ENCODE data around the gene SMC2. TPM values are rescaled to one million over a fixed set of nuclear protein-coding genes. Genes with fewer than 3 reads are reported as not detected.

The SMC2 gene
- total and polyA plus RNA-seq, 9 of the 15 experiments (the other 6 are each of a cell fraction or from before 2014, with no cell fraction given): 18.0 to 54.0 (median 32.9) TPM

DNA sequence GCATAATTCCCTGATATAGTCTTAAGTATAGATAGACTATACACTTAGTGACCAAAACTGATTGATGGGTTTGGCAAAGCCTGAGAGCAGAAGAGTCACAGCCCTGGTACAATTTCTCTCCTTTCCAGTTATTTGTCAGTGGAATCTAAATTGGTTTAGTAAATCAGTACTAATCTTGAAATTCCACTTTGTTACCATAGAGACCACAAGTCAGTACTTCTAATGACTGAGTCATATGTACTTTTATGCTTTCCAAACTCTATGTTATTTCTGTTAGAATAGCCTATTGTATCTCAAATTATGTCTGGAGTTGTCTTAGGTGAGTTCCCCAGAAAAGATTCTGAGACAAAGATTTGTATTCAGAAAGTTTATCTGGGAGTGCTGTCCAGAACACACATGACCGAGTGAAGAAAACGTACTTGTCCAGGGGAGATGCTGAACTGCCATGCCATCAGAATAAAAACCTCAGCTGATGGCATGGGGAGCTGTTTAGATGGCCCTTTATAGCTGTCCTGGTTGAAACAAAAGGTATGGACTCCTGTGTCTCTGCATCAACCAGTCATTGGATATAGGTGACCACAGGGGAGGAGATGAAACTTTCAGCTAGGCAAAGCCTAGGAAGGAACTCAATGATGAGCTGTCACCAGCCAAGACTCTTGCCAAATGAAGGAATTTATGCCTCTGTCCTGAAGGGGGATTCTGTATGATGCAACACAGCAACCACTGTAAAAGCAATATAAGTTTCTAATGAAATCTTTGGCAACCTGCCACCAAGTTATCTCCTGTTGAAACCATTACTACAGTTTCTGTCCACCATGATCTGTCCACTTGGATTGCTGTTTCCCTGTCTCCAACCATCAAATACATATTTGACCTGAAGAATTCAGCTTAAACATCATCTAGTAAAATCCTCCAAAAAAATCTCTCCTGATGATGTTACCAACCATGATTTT, 18.0 kb upstream of the SMC2 start:
- 0% methylated on average over 2 of the region's 2 CpGs for WGBS (ENCODE audit: insufficient coverage, low coverage, missing lambda C conversion rate)
- Histone ChIP-seq H3K4me3 (no peak overlapping the region), H3K27me3 (ENCODE audit: control insufficient read depth in 2 of 2, insufficient read depth in 2 of 2, low read length in 2 of 2) (no peaks in the 10 kb centered on the region), H3K4me2 (ENCODE audit: insufficient read depth, low read length) (no peak overlapping the region), H3K79me2 (ENCODE audit: control insufficient read depth, insufficient read depth, low read length) (no peaks in the 10 kb centered on the region), H3K9ac (ENCODE audit: insufficient read depth in 1 of 2, low read depth in 2 of 2, low read length in 2 of 2) (no peak overlapping the region), H3K9me1 (ENCODE audit: control insufficient read depth, insufficient read depth, low read length) (no peaks in the 10 kb centered on the region), H3K9me3 (replicated peaks; ENCODE audit: control insufficient read depth, insufficient read depth, low read depth, low read length) (no peaks in the 10 kb centered on the region), H4K20me1 (replicated peaks; ENCODE audit: control insufficient read depth, insufficient read depth, low read length) (no peaks in the 10 kb centered on the region), H3K36me3 (ENCODE audit: control insufficient read depth, insufficient read depth, low read length) (no peaks in the 10 kb centered on the region), H3K4me1 (replicated peaks in 1 of 2; ENCODE audit: control insufficient read depth in 2 of 2, insufficient read depth in 2 of 2, low read length in 2 of 2) (no peaks in the 10 kb centered on the region), H2AFZ (ENCODE audit: low read depth, low read length) (no peak overlapping the region), H3K27ac (ENCODE audit: extremely low read depth, low read depth, low read length) (no peak overlapping the region)
- FAIRE-seq (no peak), ATAC-seq (no peak; the same call in 2 of the 3 replicates), DNase-seq (ENCODE audit: extremely low read depth in 1 of 4, low spot score in 3 of 4) (no peak)
- ChIA-PET POLR2A (interaction anchor here (0.6 kb wide), 1 partner anchor 161 kb away, joined by 3 read pairs; no protein-coding TSS in a partner anchor), CTCF (ENCODE audit: low intra/inter-chr PET ratio) (no interaction called here)
- no TSS peak for BruUV-seq (replicated peaks)
- in situ Hi-C loops (cut with MboI): no loop called here
- intact Hi-C loops (cut with micrococcal nuclease): no loop called here
- TF ChIP-seq PRPF4 (IDR thresholded peaks at IDR 0.05; ENCODE audit: insufficient read depth, low read depth, low read length, poor library complexity, severe bottlenecking) (no peak), ZNF79 (CRISPR knock-in tag; IDR thresholded peaks at IDR 0.05; ENCODE audit: low read depth) (no peak), GABPB1 (CRISPR knock-in tag; IDR thresholded peaks at IDR 0.05) (no peak), ZNF224 (CRISPR knock-in tag; IDR thresholded peaks at IDR 0.05) (no peak), ZNF121 (CRISPR knock-in tag; conservative IDR thresholded peaks at IDR 0.05) (no peak), CEBPG (CRISPR knock-in tag; IDR thresholded peaks at IDR 0.05) (0 out of 2 replicates have a peak, but pooled peaks have one; percentile 10), CEBPG (tag; conservative IDR thresholded peaks at IDR 0.05 in 1 of 2, IDR thresholded peaks at IDR 0.05 in 1 of 2) (peak; percentile 76 to 87), NFIC (IDR thresholded peaks at IDR 0.05) (peak; percentile 66; the same call in 1 of the 2 replicates), ZNF785 (CRISPR knock-in tag; IDR thresholded peaks at IDR 0.05) (no peak), ETV6 (IDR thresholded peaks at IDR 0.05; ENCODE audit: borderline replicate concordance in 1 of 2, low read depth in 2 of 2, low read length in 1 of 2) (no peak), ETV6 (CRISPR knock-in tag; IDR thresholded peaks at IDR 0.05; ENCODE audit: borderline replicate concordance) (no peak), KDM2B (CRISPR knock-in tag; IDR thresholded peaks at IDR 0.05) (no peak), NONO (IDR thresholded peaks at IDR 0.05; ENCODE audit: low read depth in 2 of 2, low read length in 1 of 2) (no peak), LEF1 (IDR thresholded peaks at IDR 0.05) (no peak)
- TF ChIP-seq, protein P1, sequence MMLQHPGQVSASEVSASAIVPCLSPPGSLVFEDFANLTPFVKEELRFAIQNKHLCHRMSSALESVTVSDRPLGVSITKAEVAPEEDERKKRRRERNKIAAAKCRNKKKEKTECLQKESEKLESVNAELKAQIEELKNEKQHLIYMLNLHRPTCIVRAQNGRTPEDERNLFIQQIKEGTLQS (IDR thresholded peaks at IDR 0.05): peak; percentile 50; the same call in 1 of the 2 replicates
- TF ChIP-seq, protein P1 (CRISPR knock-in tag; conservative IDR thresholded peaks at IDR 0.05): no peak
- TF ChIP-seq, protein P2, sequence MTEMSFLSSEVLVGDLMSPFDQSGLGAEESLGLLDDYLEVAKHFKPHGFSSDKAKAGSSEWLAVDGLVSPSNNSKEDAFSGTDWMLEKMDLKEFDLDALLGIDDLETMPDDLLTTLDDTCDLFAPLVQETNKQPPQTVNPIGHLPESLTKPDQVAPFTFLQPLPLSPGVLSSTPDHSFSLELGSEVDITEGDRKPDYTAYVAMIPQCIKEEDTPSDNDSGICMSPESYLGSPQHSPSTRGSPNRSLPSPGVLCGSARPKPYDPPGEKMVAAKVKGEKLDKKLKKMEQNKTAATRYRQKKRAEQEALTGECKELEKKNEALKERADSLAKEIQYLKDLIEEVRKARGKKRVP (CRISPR knock-in tag; IDR thresholded peaks at IDR 0.05): 0 out of 2 replicates have a peak, but pooled peaks have one; percentile 53
- TF ChIP-seq, protein P3, sequence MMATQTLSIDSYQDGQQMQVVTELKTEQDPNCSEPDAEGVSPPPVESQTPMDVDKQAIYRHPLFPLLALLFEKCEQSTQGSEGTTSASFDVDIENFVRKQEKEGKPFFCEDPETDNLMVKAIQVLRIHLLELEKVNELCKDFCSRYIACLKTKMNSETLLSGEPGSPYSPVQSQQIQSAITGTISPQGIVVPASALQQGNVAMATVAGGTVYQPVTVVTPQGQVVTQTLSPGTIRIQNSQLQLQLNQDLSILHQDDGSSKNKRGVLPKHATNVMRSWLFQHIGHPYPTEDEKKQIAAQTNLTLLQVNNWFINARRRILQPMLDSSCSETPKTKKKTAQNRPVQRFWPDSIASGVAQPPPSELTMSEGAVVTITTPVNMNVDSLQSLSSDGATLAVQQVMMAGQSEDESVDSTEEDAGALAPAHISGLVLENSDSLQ (IDR thresholded peaks at IDR 0.05): peak; percentile 18; the same call in 1 of the 2 replicates
